Thoracic aorta (tissue), 2 donors: Measurements from ENCODE around the gene TOP2B. TPM values are rescaled to one million over a fixed set of nuclear protein-coding genes. Genes with fewer than 3 reads are reported as not detected.

Source experiments
- ATAC-seq: fragments of 150-250 bp; one replicate; pipeline ENCODE4 v1.8.0; 2017; ENCODE audit warnings: low read depth; ENCODE audit not compliant: insufficient number of reproducible peaks, low FRiP score
- DNase-seq: peaks from one replicate; pipeline ENCODE4 v3.0.0-alpha.2; 2020; ENCODE audit warnings: low spot score
- H3K27ac ChIP-seq, 2 donors: fragments of 200-600 bp; sonication (generic); 1 replicate in 1 of 2; 2 replicates in 1 of 2; pipeline ENCODE4 v1.5.1; 2016; ENCODE audit warnings: mild to moderate bottlenecking in 2 of 2, moderate library complexity in 2 of 2
- H3K27me3 ChIP-seq: fragments of 200-600 bp; sonication (generic); replicated peaks from 2 replicates; pipeline ENCODE4 v1.6.0; 2016; ENCODE audit warnings: mild to moderate bottlenecking; ENCODE audit not compliant: insufficient read depth
- H3K36me3 ChIP-seq: fragments of 200-600 bp; sonication (generic); one replicate; pipeline ENCODE4 v1.5.1; 2016
- H3K4me1 ChIP-seq, 2 donors: fragments of 200-600 bp; sonication (generic); 1 replicate in 1 of 2; 2 replicates in 1 of 2; pipeline versions ENCODE4 v1.5.1 to v1.6.0; 2016; ENCODE audit warnings: low read depth in 2 of 2, mild to moderate bottlenecking in 1 of 2; ENCODE audit not compliant: control insufficient read depth in 1 of 2
- H3K4me3 ChIP-seq: fragments of 200-600 bp; sonication (generic); 2 replicates; pipeline ENCODE4 v1.5.1; 2016; ENCODE audit warnings: mild to moderate bottlenecking
- H3K9me3 ChIP-seq: fragments of 200-600 bp; sonication (generic); 2 replicates; pipeline ENCODE4 v1.5.1; 2016
- total RNA-seq, 2 donors: library from RNA; depleted of rRNA; stranded (reverse); fragments of >200 nt; gene quantifications; one replicate each; pipeline versions ENCODE4 v1.1.0 to v1.2.3, GENCODE V29; 2016
- TF ChIP-seq, protein P1 (sequence below): fragments of 200-600 bp; sonication (generic); IDR thresholded peaks from one replicate; pipeline ENCODE4 v1.5.1; 2019; ENCODE audit warnings: antibody characterized with exemption

Gene TOP2B
- total RNA-seq, 2 donors from 2014 or later = 78.9 to 92.0 TPM

- DNase-seq (no peak), ATAC-seq (no peak)
- no peak overlapping the region for H3K4me3 ChIP-seq
- peak overlapping the region in 1 of 2 donors; percentile 25 for H3K27ac ChIP-seq
- no peaks in the 10 kb centered on the region for H3K36me3 ChIP-seq
- no peaks in the 10 kb centered on the region for H3K9me3 ChIP-seq
- TF ChIP-seq, protein P1, sequence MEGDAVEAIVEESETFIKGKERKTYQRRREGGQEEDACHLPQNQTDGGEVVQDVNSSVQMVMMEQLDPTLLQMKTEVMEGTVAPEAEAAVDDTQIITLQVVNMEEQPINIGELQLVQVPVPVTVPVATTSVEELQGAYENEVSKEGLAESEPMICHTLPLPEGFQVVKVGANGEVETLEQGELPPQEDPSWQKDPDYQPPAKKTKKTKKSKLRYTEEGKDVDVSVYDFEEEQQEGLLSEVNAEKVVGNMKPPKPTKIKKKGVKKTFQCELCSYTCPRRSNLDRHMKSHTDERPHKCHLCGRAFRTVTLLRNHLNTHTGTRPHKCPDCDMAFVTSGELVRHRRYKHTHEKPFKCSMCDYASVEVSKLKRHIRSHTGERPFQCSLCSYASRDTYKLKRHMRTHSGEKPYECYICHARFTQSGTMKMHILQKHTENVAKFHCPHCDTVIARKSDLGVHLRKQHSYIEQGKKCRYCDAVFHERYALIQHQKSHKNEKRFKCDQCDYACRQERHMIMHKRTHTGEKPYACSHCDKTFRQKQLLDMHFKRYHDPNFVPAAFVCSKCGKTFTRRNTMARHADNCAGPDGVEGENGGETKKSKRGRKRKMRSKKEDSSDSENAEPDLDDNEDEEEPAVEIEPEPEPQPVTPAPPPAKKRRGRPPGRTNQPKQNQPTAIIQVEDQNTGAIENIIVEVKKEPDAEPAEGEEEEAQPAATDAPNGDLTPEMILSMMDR = no peak
- no peaks in the 10 kb centered on the region for H3K27me3 ChIP-seq
- H3K4me1 ChIP-seq = peaks cover 17 to 36% of the 10 kb centered on the region in 2 donors
Measured at GRCh38 chr3:25558796-25559195, 105.9 kb downstream of the TOP2B start.

- Histone ChIP-seq H3K4me3 (no peak overlapping the region), H3K27me3 (no peaks in the 10 kb centered on the region), H3K27ac (peak overlapping the region in 1 of 2 donors; percentile 25), H3K36me3 (no peaks in the 10 kb centered on the region), H3K9me3 (no peaks in the 10 kb centered on the region), H3K4me1 (peaks cover 17 to 36% of the 10 kb centered on the region in 2 donors)
- DNase-seq = no peak
- ATAC-seq = no peak
- TF ChIP-seq, protein P1 = no peak
Measured at GRCh38 chr3:25558121-25558520, 106.6 kb downstream of the TOP2B start.

GRCh38 chr3:25557694-25558093 is 107.0 kb downstream of the TOP2B start:
- no peak for DNase-seq
- Histone ChIP-seq H3K27ac (no peak overlapping the region), H3K36me3 (no peaks in the 10 kb centered on the region), H3K27me3 (no peaks in the 10 kb centered on the region), H3K4me1 (peaks cover 17 to 36% of the 10 kb centered on the region in 2 donors), H3K4me3 (no peak overlapping the region), H3K9me3 (no peaks in the 10 kb centered on the region)
- no peak for ATAC-seq
- TF ChIP-seq, protein P1 = no peak

DNA sequence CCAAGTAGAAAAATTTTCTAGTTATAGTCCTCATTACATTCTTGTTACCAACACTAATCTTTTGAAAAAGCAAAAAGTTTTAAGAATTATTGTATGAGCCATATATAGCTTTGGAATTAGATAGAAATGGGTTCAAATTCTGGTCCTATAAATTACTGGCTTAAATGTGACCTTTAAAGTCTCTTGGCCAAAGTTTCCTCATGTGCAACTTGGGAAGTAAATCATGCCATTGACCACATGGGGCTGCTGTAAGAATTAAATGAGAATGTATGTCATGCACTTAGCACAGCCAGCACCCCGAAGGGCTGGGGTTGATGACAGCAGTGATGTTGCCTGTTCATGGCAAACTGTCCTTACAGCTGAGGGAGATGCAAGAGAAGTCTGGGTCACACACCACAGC is 108.3 kb downstream of the TOP2B start:
- peaks cover 17 to 36% of the 10 kb centered on the region in 2 donors for H3K4me1 ChIP-seq
- peak overlapping the region; percentile 4 to 21 for H3K27ac ChIP-seq
- ATAC-seq (no peak), DNase-seq (no peak)
- TF ChIP-seq, protein P1 = no peak
- H3K4me3 ChIP-seq = no peak overlapping the region
- H3K27me3 ChIP-seq = no peaks in the 10 kb centered on the region
- H3K36me3 ChIP-seq = no peaks in the 10 kb centered on the region
- H3K9me3 ChIP-seq = no peaks in the 10 kb centered on the region

- peak overlapping the region; percentile 4 to 21 for H3K27ac ChIP-seq
- TF ChIP-seq, protein P1 = no peak
- H3K4me3 ChIP-seq = no peak overlapping the region
- H3K27me3 ChIP-seq = no peaks in the 10 kb centered on the region
- DNase-seq = no peak
- H3K36me3 ChIP-seq = no peaks in the 10 kb centered on the region
- no peaks in the 10 kb centered on the region for H3K9me3 ChIP-seq
- H3K4me1 ChIP-seq = peaks cover 17 to 36% of the 10 kb centered on the region in 2 donors
- no peak for ATAC-seq
Measured at GRCh38 chr3:25555695-25556437, 108.8 kb downstream of the TOP2B start.
